ENCODE results near the gene CES1. TPM values are rescaled to one million over a fixed set of nuclear protein-coding genes. Genes with fewer than 3 reads are reported as not detected.
"Not testable (repeated sequence)": the region's sequence is repeated elsewhere in the genome, so short reads cannot be mapped to it uniquely, and the experiment has no call there.

CES1 gene
- total RNA-seq, 2 experiments from 2014 or later, result 0.46 to 0.89 TPM

DNA sequence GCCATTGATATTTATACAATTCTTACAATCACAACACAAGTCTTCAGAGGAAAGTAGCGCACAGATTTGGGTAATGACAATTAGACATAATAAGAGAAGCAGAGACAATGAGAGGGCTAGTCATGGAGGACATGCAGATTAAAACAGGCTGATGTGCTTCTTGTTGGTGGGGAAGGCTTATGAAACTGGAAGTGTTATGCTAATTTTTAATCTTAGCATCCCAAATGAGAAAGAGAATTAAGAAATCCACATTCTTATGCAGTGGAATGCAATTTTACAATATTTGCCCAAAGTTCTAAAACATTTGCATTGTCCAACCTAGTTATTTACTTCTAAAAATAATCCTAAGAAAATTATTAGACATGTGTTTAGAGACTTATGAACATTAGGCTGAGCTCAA, 24.6 kb downstream of the CES1 start:
- POLR2A ChIA-PET; H3K9me3 Mint-ChIP-seq; CTCF ChIA-PET; DNase-seq; H3K27ac Mint-ChIP-seq; H3K27me3 Mint-ChIP-seq; H3K4me3 Mint-ChIP-seq; H3K36me3 Mint-ChIP-seq (ENCODE audit: low read depth); H3K4me1 Mint-ChIP-seq: not testable (repeated sequence)

DNA sequence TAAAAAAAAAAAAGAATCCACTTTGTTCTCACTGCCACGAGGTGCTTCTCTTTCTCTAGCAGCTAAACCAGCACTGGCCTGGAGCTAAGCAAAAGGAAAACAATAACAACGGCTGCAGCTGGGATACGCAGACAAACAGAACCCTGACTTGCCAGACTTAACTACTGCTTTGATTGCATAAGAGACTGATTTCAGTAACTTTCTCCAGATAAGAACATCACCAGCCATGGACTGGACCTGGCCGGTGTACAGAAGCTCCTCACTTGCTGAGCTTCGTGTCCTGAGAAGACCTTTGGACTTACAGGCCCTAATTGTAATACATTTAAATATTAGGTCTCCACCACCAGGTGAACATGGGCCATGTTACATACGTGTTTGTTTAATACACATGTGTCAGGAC, 27.8 kb downstream of the CES1 start:
- POLR2A ChIA-PET; H3K27ac Mint-ChIP-seq; DNase-seq; CTCF ChIA-PET; H3K4me3 Mint-ChIP-seq; H3K9me3 Mint-ChIP-seq; H3K36me3 Mint-ChIP-seq (ENCODE audit: low read depth); H3K4me1 Mint-ChIP-seq; H3K27me3 Mint-ChIP-seq: not testable (repeated sequence)

DNA sequence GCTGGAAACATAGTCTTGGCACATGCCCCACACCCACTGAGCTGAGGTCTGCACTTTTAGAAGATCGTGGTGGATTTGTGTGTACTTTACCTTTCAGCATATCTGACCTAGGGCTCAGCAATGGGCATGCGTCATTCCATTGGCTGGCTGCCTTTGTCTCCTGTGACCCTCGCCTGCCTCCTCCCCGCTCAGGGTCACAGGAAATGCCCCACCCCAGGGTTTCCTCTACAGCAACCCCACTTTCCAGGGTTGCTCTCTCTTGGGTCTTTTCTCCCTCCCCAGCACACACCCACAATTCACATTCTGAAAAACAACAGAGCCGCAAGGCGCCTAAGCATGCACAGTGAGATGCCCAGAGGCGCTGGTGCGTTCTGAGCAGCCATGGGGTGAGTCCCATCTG, 29.2 kb downstream of the CES1 start:
- H3K4me1 Mint-ChIP-seq, H3K9me3 Mint-ChIP-seq, H3K27me3 Mint-ChIP-seq: not testable (repeated sequence)

DNA sequence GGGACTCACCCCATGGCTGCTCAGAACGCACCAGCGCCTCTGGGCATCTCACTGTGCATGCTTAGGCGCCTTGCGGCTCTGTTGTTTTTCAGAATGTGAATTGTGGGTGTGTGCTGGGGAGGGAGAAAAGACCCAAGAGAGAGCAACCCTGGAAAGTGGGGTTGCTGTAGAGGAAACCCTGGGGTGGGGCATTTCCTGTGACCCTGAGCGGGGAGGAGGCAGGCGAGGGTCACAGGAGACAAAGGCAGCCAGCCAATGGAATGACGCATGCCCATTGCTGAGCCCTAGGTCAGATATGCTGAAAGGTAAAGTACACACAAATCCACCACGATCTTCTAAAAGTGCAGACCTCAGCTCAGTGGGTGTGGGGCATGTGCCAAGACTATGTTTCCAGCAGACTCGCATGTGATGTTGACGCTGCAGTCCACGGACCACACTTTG, 39.9 kb downstream of the CES1 start:
- H3K4me3 Mint-ChIP-seq; H3K27me3 Mint-ChIP-seq; DNase-seq; CTCF ChIA-PET; H3K36me3 Mint-ChIP-seq (ENCODE audit: low read depth); POLR2A ChIA-PET; H3K9me3 Mint-ChIP-seq; H3K4me1 Mint-ChIP-seq; H3K27ac Mint-ChIP-seq: not testable (repeated sequence)

More for the DNA sequence above, 29.2 kb downstream of the CES1 start:
- CTCF ChIA-PET; H3K27ac Mint-ChIP-seq; POLR2A ChIA-PET; H3K36me3 Mint-ChIP-seq (ENCODE audit: low read depth); H3K4me3 Mint-ChIP-seq; DNase-seq: not testable (repeated sequence)

DNA sequence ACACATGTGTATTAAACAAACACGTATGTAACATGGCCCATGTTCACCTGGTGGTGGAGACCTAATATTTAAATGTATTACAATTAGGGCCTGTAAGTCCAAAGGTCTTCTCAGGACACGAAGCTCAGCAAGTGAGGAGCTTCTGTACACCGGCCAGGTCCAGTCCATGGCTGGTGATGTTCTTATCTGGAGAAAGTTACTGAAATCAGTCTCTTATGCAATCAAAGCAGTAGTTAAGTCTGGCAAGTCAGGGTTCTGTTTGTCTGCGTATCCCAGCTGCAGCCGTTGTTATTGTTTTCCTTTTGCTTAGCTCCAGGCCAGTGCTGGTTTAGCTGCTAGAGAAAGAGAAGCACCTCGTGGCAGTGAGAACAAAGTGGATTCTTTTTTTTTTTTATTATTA, 41.4 kb downstream of the CES1 start:
- DNase-seq; H3K4me3 Mint-ChIP-seq; H3K36me3 Mint-ChIP-seq (ENCODE audit: low read depth); H3K27ac Mint-ChIP-seq; CTCF ChIA-PET; H3K4me1 Mint-ChIP-seq; H3K27me3 Mint-ChIP-seq; POLR2A ChIA-PET; H3K9me3 Mint-ChIP-seq: not testable (repeated sequence)

DNA sequence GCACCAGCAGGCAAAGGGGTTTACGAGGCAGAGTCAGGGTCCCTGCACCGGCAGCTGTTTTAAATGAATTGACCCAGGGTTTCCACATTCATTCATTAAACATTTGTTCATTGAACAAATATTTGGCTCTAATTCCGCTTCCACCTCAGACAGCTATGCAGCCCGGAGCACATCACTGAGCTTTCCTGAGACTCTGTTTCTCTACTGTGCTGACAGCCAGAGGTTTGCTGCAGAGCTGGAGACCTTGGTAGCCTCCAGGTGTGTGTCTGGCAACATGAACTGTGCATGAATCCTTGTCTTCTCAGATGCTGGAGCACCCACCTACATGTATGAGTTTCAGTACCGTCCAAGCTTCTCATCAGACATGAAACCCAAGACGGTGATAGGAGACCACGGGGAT, 42.7 kb downstream of the CES1 start:
- H3K4me3 Mint-ChIP-seq; H3K27ac Mint-ChIP-seq; H3K36me3 Mint-ChIP-seq (ENCODE audit: low read depth); H3K4me1 Mint-ChIP-seq; H3K27me3 Mint-ChIP-seq; POLR2A ChIA-PET; H3K9me3 Mint-ChIP-seq; CTCF ChIA-PET; DNase-seq: not testable (repeated sequence)

DNA sequence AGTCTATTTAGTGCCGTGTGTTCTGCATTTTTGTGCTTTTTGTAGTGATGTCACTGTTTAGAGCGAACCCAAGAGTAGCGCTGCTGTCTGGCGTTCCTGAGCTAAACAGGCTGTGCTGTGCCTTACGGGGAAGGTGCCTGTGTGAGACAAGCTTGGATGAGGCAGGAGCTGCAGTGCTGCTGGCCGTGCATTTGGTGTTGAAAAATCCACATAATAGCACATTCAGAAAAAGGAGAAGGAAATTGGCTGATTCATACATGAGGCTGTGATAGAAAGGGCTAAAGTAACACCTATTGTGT, 50.2 kb downstream of the CES1 start:
- H3K4me1 Mint-ChIP-seq; DNase-seq; H3K27me3 Mint-ChIP-seq; POLR2A ChIA-PET; CTCF ChIA-PET; H3K9me3 Mint-ChIP-seq; H3K4me3 Mint-ChIP-seq; H3K36me3 Mint-ChIP-seq (ENCODE audit: low read depth); H3K27ac Mint-ChIP-seq: not testable (repeated sequence)

DNA sequence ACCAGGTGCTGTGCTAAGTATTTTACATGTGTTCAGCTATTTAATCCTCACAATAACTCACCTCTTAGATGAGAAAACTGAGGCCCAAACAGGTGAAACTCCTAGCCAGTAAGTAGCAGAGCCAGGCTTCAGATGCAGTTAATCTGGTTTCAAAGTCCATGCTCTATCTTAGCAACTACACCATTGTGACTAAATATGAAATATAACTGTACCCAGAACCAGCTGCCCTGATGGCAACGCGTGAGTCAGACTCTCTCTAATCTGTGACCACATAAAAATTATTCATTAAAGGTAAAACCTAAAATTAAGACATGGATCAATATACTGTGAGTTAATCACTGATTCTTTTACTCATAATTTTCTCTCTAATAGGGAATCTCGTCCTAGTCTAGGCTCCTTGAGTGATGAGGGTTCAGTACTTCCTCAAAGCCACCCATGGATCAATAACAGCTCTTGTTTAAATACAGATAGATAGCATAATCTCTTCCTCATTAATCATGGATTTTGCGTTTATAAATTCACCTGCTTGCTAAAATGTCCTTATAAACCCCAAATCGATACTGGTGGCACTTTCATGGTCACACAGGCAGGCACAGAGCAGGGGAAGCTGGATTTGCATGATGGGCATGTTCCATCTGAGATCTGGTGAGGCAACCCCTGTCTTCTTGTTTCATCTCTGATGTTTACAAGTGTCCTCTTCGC, 50.7 kb downstream of the CES1 start:
- H3K27ac Mint-ChIP-seq; DNase-seq; POLR2A ChIA-PET; H3K36me3 Mint-ChIP-seq (ENCODE audit: low read depth); H3K4me3 Mint-ChIP-seq; H3K27me3 Mint-ChIP-seq; CTCF ChIA-PET; H3K9me3 Mint-ChIP-seq; H3K4me1 Mint-ChIP-seq: not testable (repeated sequence)

DNA sequence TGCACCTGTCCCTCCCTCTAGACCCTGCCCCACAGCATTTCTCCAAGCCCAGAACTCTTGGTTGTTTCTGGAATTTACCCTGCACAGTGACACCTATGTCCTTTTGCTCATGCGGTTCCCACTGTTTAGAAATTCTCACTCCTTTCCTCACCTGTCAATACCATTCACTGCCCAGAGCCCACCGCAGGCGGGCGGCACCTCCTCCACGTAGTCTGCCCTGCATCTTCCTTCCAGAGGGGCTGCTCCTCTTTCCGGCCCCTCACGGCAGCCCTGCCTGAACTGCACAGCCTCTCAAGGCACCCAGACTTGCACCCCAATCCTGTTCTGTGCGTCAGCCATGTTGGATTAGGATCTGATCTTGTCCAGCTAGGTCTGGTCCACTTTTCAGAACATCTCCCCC, 51.4 kb downstream of the CES1 start:
- H3K9me3 Mint-ChIP-seq, result not testable (repeated sequence)

DNA sequence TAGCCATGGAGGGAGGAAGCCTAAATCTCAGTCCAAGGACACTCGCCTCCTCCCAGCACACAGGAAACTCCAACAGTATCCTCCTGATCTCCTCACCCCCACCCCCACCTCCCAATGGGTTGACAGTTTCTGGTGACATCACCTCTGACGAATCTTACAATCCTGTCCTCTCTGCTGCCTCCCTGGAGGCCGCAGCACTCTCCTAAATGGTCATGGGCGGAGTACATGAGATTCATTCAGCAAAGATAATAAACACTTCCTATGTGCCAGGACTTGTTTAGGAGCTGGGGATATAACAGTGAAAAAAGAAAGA, 52.8 kb downstream of the CES1 start:
- H3K36me3 Mint-ChIP-seq (ENCODE audit: low read depth); H3K27ac Mint-ChIP-seq; POLR2A ChIA-PET; H3K9me3 Mint-ChIP-seq; CTCF ChIA-PET; H3K4me1 Mint-ChIP-seq; H3K27me3 Mint-ChIP-seq; H3K4me3 Mint-ChIP-seq; DNase-seq: not testable (repeated sequence)

More for the DNA sequence above, 51.4 kb downstream of the CES1 start:
- H3K4me1 Mint-ChIP-seq; CTCF ChIA-PET; H3K36me3 Mint-ChIP-seq (ENCODE audit: low read depth); H3K4me3 Mint-ChIP-seq; DNase-seq; H3K27ac Mint-ChIP-seq; POLR2A ChIA-PET; H3K27me3 Mint-ChIP-seq: not testable (repeated sequence)

DNA sequence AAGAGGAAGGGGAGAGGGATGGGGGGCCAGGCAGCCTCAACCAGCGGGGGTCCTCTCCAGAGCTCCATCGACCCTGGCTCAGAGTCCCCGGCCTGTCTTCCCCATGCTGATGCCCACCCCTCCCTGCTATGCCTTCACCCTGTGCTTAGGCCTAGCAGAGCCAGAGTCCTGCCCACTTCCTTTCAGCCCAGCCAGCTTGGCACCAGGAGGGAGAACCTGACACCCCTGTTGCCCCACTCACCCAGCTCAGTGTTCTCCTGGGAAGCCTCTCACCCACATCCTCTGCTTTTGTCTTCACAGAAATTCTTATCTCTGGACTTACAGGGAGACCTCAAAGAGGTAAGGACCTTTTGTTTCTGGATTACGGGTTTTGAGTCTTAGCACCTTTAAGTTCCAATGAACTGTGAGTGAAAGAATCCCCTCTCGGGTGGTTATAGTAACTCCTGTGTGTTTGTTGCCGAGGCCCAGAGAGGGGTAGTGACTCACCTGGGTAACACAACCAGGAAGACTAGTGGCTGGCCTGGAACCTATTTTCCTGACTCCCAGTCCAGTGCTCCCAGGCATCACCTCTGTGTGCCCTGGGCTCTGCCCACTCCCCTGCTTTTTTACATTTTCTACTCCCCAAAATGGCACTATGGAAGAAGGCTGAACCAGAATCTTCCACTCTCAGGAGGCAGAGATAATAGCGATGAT, 53.3 kb downstream of the CES1 start:
- CTCF ChIA-PET, result no interaction called here
- Mint-ChIP-seq H3K27me3 (no peaks in the 10 kb centered on the region), H3K9me3 (no peaks in the 10 kb centered on the region), H3K27ac (no peak overlapping the region), H3K36me3 (ENCODE audit: low read depth) (no peaks in the 10 kb centered on the region), H3K4me3 (no peak overlapping the region), H3K4me1 (no peaks in the 10 kb centered on the region)
- DNase-seq, result no peak
- POLR2A ChIA-PET, result no interaction called here

DNA sequence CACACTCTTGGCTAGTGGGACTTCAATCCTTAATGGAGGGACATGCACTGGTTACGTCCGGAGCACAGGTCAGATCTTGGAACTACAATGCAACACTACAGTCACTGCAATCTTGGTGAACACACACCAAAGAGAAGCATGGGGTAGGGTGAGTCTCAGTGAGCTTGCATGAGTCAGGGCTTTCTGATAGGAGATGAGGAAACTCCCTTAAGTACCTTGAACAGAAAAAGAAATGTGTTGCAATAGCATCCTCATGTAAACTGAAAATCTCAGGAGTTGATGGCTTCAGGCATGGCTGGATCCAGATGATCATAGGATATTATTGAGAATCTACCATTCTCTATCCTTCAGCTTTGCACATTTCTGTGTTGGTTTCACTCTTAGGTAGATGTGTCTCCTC, 54.1 kb downstream of the CES1 start:
- CTCF ChIA-PET, result no interaction called here
- Mint-ChIP-seq H3K27ac (no peak overlapping the region), H3K36me3 (ENCODE audit: low read depth) (no peaks in the 10 kb centered on the region)

DNA sequence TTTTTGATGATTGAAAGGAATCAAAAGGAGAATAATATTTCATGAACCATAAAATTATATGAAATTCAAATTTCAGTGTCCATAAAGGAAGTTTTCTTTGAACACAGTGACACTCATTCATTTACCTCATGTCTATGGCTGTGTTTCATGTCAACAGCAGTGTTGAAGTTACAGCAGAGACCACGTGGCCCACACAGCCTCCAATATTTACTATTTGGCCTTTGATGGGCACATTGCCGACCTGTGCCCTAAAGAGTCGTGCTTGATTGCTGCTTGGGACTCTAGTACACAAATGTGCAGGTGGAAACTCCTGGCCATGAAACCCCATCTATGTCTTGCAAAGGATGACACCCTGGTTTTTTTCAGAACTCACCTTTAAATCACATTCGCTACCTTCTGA, 57.0 kb downstream of the CES1 start:
- no peaks in the 10 kb centered on the region for H3K9me3 Mint-ChIP-seq
- H3K27ac Mint-ChIP-seq, result no peak overlapping the region
- no peak for DNase-seq
- no peaks in the 10 kb centered on the region for H3K27me3 Mint-ChIP-seq
- H3K36me3 Mint-ChIP-seq (ENCODE audit: low read depth), result no peaks in the 10 kb centered on the region
- no peak overlapping the region for H3K4me3 Mint-ChIP-seq
- ChIA-PET CTCF (no interaction called here), POLR2A (no interaction called here)
- peaks cover under 1% of the 10 kb centered on the region for H3K4me1 Mint-ChIP-seq

More for the DNA sequence above, 54.1 kb downstream of the CES1 start:
- no peak for DNase-seq
- POLR2A ChIA-PET, result no interaction called here
- H3K9me3 Mint-ChIP-seq, result no peaks in the 10 kb centered on the region
- H3K4me1 Mint-ChIP-seq, result no peaks in the 10 kb centered on the region
- no peak overlapping the region for H3K4me3 Mint-ChIP-seq
- no peaks in the 10 kb centered on the region for H3K27me3 Mint-ChIP-seq

DNA sequence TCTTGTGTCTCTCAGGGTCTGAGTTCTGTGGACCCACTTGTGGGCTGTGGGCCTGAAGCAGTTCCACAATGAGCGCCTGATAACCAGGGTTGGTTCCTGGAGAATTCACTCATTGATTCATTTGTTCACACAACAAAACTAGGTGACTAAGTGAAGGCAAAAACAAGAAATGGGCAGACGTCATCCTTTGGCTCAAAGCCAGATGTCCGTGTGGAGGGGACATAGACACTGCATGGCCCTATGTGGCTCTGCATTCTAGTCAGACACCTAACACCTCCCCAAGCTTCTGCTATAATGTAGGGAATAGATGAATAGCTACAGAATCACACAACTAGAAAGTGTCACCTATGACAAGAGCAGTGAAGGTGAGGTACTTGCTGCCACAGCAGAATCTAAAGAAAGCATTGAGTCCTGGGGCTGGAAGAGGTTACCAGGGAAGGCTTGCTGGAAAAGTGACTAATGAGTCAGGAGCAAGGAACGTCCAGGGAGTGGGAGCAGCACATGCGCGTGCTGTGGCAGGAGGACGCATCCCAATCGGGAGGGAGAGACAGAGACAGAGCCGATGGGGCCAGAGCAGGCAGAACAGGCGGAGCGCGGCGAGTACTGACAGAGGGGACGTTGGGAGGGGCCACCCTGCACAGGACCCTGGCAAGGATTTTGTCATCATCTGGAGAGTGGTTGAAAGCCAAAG, 58.9 kb downstream of the CES1 start:
- H3K36me3 Mint-ChIP-seq (ENCODE audit: low read depth), result no peaks in the 10 kb centered on the region
- peaks cover 3% of the 10 kb centered on the region for H3K4me1 Mint-ChIP-seq
- H3K4me3 Mint-ChIP-seq, result no peak overlapping the region
- CTCF ChIA-PET, result no interaction called here
- H3K27me3 Mint-ChIP-seq, result no peaks in the 10 kb centered on the region
- DNase-seq, result no peak
- H3K27ac Mint-ChIP-seq, result no peak overlapping the region
- POLR2A ChIA-PET, result no interaction called here
- no peaks in the 10 kb centered on the region for H3K9me3 Mint-ChIP-seq
